Hematopoietic multipotent progenitor cell treated with erythropoietin and hydrocortisone succinate and interleukin-3 and kit ligand, for 15 days (in vitro differentiated cells): ENCODE measurements around the gene KIF4A.

Source experiments
- DNase-seq: peaks from one replicate; pipeline ENCODE4 v3.0.0-alpha.2; 2015; ENCODE audit warnings: low spot score

The KIF4A gene

DNA sequence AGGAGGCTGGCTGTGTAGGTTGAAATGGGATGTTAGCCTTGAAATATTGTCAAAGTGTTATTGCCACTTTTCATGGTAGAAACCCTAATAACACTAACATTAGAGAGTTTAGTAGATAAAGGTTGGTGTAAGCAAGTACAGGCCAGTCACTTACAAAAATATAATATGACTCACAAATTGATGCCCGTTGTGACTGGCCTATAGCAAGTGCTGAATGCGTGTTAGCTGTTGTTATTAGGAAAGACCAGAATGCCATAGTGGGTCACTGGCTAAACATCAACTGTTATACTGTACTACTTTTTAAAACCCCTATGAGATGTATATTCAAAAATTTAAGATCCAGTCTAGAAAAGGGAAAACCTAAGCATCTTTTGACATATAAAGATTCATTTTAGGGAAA, 112.8 kb downstream of the KIF4A start:
- DNase-seq = no peak

DNA sequence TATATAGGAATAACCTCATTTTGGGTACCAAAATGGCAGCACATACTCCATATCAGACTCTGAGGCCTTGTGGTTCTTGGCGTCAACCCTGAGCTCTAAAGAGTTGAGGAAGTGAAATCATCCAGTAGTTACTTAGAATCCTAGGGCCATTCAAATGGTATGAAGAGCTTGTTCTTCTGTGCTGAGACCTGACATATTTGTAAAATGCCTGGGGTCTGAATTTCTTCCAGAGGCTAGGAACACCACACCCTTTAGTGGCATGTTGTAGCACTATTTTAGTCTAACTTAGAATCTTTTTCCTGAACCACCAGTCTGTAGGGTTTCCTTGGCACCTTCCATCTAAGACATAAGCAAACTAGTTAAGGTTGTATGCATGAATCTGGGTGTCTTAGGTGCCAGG, 115.1 kb downstream of the KIF4A start:
- DNase-seq = no peak

DNA sequence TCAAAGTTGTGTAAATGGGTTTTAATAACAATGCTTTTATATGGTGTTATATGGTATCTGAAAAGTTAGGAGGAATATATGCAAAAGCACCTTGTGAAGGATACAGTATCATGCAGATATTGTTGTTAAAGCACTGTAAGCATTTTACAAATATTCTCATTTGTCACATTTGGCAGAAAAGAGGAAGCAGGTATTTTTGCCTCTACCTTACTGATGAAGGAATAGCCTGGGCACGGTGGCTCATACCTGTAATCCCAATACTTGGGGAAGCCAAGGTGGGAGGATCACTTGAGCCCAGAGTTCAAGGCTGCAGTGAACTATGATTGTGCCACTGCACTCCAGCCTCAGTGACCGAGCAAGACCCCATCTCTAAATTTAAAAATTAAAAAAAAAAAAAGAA, 121.0 kb downstream of the KIF4A start:
- no peak for DNase-seq

DNA sequence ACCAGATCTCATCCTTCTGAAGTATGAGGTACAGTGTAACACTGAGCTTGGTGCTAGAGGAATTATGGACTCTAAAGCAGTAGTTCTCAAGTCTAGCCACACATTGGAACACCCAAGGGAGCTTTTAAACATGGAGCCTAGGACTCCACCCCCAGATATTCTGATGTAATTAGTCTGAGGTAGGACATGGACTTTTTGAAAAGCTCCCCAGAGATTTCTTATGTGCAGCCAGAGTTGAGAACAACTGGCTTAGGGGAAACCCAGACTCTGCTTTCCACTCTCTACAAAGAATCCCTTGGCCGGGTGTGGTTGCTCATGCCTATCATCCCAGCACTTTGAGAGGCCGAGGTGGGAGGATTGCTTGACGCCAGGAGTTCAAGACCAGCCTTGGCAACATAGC, 121.6 kb downstream of the KIF4A start:
- DNase-seq = no peak

DNA sequence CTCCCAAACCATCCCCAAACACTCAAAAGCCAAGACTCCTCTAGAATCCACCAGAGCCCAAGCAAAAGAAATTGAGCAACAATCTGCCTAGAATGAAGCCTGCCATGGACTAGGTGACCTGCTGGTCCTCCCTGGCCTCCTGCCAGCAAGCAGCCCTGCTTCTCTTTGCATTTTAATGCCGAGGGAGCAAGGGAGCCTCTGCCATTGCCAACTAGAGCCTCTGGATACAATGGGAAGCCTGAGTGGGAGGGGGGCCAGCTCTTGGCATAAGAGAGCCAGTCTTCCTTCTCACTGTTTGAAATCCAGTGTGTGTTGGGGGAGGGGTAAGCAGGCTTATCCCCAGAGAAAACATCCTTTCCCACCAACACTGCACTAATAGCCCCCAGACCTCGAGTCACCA, 131.7 kb downstream of the KIF4A start:
- no peak for DNase-seq

DNA sequence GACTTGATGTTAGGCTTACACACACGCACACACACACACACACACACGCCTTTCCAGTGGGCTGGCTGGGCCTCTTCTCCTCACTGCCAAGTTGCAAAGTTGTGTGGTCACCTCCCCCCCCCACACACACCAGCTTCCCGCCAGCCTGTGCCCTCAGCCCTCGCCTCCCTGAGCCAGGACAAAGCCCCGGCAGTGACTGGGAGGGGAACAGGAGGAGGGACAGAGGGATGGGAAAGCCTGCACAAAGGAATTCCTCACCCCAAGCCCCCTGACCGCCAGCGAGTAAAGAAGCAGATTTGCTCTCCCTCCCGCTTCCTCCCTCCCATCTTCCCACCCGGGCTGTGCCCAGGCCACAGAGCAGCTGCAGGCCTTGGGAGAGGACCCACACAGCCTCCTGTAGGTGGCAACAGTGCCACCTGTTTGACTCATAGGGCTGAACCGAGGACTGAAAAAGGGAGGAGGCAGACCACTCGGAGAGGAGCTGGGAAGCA, 133.0 kb downstream of the KIF4A start, which contains the start of gene GDPD2:
Gene GDPD2, plus strand, starts transcription at position 464 of the 491 bp plus-strand sequence. CDS start 1,671 bp downstream, outside the sequence.
- DNase-seq = no peak

DNA sequence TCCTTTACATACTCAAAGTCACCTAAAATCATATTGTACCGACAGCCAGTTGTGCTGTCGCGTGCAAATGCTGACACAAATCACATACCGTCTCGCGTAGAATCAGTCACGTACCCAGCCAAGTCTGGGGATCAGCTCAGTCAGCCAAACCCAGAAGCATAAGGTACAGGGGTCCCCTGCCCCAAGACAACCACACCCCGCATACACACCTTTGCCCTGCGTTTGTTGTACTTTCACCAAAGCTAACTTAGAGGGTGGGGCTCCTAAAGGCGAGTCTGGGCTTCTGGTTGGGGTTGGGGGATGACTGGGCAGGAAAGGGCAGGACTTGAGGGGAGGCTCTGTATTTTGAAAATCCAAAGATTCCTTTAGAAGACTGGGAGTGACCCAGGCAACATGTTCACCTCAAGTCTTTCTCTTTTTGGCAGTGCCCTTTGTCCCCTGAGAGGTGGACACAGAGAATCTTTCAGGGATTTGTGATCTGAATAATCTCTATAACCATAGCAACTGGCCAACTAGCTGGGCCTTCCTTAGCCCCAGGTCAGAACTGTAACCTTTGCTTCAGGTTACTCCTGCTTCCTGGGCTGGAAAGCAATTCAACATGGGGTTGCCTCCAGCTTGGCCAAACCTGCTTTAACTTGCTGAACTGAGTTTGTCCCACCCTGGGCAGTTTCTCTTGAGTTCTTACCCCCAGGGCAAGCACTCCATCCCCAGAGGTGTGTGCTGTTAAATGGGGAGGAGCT, 134.2 kb downstream of the KIF4A start:
- DNase-seq = no peak

DNA sequence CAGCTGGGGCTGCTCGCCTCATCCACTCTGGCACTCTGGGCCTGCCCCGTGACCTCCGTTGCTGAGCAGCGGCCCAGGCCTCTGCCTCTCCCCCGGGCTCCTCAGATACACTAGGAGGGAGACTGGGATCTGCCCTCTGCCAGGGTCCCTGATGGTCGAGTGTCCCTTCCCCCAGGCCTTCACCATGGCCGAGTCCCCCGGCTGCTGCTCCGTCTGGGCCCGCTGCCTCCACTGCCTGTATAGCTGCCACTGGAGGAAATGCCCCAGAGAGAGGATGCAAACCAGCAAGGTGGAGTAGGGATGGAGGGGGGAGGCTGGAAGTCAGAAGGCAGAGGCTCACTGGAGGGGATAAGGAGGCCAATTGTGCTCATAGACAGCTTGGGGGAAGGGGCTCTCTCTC, 134.9 kb downstream of the KIF4A start:
- no peak for DNase-seq

DNA sequence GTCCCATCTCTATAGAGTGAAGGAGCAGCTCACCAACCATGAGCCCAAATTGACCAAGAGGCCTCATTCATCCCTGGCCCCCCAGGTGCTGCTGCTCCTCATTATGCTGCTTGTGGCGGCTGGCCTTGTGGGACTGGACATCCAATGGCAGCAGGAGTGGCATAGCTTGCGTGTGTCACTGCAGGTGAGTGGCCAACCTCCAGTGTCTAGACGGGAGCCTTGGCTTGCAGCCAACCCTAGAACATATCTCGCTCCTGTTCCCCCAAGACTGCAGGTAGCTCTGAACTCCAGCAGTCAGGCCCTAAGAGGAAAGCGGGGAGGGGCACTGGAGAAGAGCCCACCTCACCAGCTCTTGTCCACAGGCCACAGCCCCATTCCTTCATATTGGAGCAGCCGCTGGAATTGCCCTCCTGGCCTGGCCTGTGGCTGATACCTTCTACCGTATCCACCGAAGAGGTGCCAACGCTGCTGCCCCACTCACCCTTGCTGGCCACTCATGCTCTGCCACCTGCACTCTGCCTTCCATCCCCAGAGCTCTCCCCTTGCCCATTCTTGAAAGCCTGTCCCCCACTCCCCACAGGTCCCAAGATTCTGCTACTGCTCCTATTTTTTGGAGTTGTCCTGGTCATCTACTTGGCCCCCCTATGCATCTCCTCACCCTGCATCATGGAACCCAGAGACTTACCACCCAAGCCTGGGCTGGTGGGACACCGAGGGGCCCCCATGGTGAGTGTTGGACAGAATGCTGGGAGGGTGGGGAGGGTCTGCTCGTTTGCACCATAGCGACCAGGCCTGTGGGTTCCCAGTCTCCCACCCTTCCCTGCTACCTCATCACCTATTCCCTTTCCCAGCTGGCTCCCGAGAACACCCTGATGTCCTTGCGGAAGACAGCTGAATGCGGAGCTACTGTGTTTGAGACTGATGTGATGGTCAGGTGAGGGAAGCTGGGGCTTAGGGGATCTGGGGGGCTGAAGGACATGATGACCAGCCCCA, 136.7 kb downstream of the KIF4A start:
- DNase-seq = no peak

DNA sequence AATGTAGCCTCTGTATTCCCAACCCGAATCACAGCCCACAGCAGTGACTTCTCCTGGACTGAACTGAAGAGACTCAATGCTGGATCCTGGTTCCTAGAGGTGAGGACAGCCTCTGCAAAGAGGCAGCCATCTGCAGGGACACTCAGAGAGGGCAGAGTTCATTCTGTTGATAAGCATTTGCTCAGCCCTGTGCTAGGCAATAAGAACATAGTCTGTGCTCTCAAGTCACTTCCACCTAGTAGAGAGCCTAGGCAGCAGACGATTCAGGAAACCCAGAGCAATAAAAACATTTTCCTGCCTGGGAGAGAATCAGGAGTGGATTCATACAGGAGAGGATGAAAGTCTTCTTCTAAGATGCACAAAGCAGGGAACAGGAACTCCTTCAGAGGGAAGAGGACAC, 137.5 kb downstream of the KIF4A start:
- DNase-seq = no peak

DNA sequence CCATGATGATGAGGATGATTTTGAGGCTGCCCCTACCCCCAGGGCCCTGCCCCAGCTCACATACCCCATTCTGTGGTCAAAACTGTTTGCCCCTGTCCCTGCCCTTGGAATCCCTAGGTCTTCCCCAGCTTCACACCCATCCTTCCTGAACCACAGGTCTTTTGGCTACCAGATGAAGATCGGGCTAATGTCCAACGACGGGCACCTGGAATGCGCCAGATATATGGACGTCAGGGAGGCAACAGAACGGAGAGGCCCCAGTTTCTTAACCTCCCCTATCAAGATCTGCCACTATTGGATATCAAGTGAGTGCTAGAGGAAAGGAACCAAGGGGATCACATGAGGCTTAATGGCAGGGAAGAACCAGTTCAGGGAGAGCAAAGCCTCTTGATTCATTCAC, 139.9 kb downstream of the KIF4A start:
- DNase-seq = no peak

DNA sequence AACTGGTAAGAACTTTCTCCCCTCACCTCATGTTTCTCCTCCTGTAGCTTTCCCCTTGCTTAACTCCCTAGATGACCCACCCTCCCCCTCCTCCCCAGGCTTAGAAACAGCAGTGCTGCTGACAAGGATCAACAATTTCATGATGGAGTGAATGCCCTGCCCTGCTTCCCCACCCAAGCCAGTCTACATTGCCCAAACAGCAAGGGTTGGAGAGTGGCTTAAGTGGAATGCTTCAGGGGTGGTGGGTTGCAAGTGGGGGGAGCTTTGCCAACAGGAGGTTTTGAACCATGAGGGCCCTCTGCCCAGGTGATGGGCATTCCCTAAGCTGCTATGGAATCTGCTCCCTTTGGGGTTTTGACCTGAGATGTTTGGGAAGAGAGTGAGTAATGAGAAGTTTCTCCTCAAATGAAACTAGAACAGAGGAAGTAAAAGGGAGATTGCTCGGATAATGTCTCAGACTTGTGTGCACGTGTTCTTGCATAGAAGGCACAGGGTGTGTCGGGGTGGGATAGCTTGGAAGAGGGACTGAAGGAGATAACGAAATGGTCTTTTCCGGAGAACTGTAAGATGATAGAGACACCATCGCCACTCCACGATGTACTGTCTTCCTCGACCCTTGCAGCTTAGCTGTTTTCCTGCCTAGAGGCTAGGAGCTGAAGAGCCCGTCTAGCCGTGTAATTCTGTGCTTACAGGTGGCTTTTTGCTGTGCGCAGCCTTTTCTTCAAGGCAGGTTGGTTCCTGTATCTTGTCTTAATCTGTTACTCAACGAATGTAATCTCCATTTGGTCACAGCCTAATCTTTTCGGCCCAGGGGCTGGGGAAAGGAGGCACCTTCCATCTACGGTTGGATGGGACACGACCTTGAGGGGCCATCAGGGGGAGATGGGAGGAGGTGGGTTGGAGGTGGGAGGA, 143.3 kb downstream of the KIF4A start:
- DNase-seq = no peak

DNA sequence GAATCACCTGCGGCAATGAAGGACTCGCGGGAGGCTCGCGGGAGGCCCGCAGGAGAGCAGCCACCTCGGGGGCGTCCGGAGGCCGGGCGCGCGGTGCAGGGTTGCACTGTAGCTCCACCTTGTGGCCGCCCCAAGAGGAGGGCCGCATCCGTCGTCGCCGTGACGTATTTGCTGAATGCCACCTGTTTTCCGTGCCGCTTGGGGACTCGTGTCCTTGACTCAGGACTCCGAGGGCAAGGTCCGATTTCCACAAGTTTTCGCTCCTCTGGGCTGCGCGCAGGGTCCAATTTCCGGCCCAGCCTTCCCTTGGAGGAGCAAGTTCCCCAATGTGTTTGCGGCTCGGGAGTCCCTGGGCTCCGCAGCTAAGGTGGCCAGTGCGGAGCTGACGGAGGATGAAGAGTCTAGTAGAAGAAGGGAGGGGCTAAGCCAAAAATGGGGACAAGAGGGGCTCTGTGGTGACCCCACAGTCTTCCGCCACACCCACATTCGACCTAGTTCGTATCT, 144.0 kb downstream of the KIF4A start:
- DNase-seq = peak; percentile 59

DNA sequence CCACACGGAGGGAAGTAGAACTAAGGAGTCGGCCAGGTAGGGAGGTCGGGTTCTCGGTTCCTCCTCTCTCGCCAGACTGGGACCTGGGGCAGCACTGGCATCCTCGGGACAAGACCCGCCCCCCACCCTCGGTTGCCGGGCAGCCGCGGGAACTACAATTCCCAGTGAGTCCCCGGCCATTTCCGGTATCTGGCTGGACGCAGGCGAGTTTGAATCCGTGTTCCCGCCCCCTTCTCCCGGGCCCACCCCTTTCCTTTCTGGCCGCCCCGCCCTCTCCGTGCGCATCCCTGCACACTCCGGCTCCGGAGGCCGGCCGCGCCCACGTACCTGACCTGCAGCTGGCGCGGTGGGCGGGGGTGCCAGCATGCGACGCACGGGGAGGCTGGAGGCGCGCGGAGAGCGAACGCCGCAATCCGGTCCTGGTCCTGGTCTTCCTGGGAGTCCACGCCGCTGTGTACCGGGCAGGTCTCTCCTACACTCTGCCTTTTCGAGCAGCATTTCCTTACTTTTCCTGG, 144.5 kb downstream of the KIF4A start:
- DNase-seq = peak; percentile 48

DNA sequence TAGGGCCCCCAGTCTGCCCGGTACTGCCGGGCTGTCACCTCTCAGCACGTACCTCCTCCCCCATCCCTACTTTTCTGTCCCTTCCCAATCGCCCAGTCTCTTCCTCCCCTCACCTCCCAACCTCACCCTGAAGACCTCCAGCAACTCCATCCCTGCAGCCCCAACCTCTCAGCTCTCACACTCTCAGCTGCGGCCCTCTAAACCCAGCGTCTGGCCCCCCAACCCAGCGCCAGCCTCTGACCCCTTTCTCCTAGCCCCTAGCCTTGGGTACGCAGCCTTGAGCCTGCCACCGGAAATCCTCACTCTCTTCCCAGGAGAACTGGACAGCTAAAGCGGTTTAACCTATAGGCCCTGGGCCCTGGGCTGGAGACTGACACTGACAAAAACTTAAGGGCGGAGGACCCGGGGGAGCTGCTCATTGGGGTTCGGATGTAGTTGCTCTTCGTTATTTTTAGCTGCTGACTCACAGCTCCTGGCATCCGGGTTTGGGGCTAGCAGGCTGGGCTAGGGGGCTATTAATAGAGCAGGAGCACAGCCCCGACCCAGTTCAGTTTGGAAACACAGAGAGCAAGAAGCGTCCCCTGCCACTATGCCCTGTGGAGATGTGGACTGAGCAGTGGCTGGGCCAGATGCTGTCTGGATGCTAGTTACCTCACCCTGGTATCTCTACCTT, 145.1 kb downstream of the KIF4A start:
- no peak for DNase-seq

DNA sequence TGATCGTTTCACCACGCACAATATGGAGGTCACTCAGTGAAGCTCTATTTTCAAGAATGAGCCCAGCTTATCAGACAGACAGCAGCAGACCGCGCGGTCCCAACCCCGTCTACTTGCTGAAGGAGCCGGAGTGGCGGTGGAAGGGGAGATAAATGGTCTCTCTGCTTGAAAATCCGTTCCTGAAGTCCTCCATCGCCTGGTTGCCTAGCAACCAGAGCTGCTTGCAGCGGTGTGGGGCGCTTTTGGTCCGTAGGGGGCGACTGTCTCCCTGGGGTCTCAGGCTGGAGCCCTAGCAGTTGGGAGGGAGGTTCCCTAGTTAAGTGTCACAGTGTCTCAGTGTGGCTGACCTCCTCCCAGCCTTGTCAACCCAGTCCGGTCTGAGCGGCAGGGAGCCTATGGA, 146.4 kb downstream of the KIF4A start:
- no peak for DNase-seq

DNA sequence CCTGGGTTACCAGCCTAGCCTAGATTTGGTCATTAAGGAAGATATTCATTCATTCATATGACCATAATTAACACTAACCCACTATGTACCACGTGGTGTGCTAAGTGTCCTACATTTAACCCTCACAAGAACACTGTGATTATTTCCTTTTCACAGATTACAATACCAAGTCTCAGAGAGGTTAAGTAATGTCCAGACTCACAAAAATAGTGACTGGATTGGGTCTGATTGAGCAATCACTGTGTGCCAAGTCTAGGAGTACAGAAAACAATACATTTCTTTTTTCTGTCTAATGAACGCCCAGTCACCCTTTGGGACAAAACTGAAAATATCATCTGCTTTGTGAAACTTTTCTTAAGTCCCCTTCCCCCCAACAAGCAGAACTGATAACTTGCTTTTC, 147.1 kb downstream of the KIF4A start:
- DNase-seq = no peak

DNA sequence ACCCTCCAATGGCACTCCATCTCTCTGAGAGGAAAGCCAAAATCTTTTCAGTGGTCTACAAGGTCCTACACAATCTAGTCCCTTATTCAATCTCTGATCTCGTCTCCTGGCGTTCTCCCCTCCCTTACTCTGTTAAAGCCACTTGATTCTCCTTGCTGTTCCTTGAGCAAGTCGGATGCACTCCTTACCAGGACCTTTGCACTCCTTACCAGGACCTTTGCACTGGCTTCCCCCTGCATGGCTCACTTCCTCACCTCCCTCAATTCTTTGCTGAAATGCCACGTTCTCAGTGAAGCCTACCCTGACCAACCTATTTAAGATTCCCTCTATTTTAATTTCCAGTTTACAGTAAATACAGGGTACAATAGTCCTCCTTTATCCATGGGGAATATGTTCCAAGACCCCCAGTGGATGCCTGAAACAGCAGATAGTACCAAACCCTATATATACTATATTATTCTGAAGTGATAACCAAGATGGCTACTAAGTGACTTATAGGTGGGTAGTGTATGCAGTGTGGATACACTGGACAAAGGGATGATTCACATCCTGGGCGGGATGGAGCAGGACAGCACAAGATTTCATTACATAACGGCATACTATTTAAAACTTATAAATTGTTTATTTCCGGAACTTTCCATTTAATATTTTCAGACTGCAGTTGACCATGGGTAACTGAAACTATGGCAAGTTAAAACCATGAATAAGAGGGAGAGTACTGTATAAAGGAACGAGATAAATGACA, 148.2 kb downstream of the KIF4A start:
- DNase-seq = no peak

DNA sequence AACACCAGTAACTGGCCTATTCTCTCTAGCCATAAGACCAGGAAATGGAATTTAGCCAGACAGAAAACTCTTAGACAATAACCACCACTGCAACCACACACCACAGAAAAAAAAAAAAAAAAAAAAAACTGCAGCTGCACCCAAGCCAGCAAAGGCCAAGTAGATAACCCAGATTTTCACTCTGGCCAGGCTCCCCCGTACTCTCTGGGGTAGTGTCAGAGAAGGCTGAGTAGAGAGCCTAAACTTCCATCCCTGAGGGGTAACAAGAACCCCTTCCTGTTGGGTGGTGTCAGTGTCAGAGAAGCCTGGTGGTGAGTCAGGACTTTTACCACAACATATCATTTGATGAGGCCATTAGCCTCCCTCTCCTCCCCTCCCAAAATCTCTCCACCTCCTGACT, 149.1 kb downstream of the KIF4A start:
- no peak for DNase-seq

DNA sequence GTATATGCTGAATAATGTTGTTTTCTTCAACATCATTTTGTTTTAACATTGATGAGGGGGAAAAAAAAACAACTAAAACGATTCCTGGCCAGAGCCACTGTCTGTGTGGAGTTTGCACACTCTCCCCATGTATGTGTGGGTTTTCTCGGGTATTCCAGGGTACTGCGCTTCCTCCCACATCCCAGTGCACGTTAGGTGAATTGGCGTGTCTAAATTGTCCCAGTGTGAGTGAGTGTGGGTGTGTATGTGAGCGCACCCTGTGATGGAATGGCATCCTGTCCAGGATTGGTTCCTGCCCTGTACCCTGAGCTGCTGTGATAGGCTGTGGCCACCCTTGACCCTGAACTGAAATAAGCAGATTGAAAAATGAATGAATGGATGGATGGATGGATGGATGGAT, 152.3 kb downstream of the KIF4A start:
- DNase-seq = no peak
